ENCODE data around the gene SELENOP.
A peak's percentile ranks its signal among the peaks of the same experiment; 100 is the strongest.

SELENOP gene

DNA sequence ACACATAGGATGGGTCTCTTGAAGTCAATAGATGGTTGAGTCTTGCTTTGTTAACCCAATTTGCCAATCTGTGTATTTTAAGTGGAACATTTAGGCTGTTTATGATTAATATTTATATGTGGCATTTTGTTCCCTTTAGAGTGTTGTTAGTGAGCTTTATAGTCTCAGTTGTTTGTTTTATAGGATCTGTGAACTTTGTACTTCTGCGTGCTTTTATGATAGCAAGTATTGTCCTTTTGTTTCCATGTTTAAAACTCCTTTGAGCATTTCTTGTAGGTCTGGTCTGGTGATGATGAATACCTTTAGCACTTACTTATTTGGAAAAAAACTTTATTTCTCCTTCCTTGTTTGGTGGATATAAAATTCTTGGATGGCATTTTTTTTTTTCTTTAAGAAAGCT lies 23.8 kb downstream of the SELENOP start:
- DNase-seq, result no peak

DNA sequence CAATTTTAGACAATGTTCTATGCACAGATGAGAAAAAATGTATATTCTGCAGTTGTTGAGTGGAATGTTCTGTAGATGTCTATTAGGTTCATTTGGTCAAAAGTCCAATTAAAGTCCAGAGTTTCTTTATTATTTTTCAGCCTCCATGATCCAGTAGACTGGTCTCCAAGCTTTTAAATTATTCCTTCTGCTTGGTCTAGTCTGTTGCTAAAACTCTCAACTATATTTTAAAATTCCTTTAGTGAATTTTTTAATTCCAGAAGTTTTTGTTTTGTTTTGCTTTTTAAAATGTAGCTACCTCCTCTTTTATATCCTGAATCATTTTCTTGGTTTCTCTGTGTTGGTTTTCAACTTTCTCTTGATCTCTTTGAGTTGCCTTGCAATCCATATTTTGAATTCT lies 24.6 kb downstream of the SELENOP start:
- DNase-seq, result no peak

DNA sequence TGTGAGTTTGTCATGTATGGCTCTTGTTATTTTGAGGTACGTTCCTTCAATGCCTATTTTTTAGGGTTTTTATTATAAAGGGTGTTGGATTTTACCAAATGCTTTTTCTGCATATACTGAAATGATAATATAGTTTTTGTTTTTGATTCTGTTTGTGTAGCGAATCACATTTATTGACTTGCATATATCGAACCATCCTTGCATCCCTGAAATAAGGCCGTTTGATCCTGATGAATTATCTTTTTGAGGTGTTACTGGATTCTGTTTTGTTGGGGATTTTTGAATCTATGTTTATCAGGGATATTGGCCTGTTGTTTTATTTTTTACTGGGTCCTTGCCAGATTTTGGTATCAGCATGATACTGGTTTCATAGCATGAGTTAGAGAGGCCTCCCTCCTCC lies 25.9 kb downstream of the SELENOP start:
- no peak for DNase-seq

DNA sequence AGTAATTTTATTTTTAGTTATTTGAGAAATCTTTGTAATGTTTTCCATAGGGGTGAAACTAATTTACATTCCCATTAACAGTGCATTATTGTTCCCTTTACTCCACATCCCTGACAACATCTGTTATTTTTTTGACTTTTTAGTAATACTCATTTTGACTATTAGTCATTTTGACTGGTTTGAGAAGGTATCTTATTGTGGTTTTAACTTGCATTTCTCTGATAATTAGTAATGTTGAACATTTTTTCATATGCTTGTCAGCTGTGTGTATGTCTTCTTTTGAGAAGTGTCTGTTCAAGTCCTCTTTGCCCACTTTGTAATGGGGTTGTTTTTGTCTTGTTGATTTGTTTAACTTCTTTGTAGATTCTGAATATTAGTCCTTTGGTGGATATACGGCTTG lies 27.6 kb downstream of the SELENOP start:
- peak; percentile 15 for DNase-seq

DNA sequence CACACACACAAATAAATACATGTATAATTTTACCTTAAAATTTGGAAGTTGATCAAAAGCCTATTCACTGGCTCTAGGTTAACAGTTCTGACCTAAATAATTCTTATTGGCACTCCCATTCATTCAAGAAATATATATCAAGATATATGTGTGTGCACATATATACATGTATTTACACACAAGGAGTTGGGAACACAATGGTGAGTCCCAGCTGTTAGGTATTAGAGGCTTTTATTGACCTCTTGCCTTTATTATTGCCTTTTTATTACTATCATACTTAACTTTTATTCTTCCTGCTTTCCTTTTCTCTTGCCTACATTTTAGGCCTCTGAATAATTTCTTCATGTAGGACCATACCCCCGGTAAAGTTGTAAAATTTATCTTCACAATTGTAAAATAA lies 30.1 kb downstream of the SELENOP start:
- no peak for DNase-seq

DNA sequence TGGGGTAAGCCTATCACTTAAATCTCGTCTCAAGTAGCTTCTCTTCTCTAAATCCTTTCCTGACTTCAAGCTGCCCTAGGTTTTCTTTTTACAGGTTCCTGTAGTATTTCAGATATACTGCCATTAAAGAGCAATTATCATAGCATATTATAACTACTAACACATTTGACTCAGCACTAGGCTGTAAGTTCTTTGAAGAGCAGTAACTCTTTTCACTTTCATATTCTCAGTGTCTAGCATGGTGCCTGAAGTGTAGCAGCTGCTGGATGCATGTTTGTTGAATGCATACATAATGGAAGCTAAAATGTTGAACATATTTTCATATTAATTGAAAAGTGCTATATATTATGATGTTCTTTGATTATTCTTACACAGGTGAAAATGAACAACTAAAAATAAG lies 32.6 kb downstream of the SELENOP start:
- no peak for DNase-seq

DNA sequence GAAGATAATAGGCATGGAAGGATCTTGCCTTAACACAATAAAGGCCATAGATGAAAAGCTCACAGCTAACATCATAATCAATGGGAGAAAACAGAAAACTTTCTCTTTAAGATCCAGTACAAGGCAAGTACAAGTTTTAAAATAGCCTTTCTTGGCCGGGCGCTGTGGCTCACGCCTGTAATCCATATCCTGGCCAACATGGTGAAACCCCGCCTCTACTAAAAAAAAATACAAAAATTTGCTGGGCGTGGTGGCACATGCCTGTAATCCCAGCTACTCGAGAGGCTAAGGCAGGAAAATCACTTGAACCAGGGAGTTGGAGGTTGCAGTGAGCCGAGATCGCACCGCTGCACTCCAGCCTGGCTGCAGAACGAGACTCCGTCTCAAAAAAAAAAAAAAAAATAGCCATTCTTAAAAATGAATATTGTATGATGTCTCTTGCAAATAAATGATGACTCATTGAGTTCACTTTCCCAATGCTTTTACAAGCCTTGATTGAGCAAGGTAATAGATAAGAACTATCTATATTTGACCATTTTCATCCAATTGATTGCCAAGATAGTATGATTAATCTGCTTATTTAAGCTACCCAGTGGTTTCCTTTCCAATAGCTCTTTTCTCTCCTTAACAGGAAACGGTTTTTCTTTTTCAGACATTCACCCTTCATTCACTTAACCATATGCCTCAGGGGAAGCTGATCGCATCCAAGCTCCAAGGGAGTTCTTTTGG lies 39.3 kb downstream of the SELENOP start:
- DNase-seq, result peak; percentile 1

DNA sequence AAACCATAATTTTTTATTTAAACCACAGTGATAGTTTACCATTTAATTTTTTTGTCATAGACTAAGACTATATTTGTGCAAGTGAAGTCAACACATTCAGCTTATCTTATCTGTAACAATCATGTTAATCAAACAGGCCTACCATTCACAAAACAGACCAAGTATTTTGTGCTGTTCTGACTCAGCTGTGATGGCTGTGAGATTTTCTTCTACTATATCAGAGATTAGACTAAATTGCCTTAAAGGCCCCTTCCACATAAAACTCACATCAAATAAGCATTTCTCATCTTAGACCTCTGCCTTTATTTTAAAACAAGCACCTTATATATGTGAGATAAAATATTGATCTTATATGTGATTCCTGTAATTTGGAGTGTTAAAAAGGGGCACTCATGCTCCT lies 41.7 kb downstream of the SELENOP start:
- DNase-seq, result no peak

DNA sequence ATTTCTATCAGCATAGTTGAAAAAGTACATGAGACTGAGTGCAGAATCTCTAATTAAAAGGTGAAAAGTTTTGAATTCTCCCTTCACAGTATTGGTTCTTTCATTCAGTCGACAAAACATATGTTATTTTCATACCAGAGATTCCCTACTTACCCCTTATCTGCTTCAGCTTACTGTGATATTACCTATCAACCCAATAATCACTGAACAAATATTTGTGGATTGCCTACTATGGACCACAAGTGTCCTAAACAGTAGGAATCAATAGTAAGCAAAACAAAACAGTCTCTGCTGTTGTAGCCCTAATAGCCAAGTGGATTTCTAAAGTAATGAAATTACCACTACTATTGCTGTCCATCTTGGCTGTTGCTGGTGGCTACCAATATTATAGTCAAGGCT lies 43.6 kb downstream of the SELENOP start:
- no peak for DNase-seq

DNA sequence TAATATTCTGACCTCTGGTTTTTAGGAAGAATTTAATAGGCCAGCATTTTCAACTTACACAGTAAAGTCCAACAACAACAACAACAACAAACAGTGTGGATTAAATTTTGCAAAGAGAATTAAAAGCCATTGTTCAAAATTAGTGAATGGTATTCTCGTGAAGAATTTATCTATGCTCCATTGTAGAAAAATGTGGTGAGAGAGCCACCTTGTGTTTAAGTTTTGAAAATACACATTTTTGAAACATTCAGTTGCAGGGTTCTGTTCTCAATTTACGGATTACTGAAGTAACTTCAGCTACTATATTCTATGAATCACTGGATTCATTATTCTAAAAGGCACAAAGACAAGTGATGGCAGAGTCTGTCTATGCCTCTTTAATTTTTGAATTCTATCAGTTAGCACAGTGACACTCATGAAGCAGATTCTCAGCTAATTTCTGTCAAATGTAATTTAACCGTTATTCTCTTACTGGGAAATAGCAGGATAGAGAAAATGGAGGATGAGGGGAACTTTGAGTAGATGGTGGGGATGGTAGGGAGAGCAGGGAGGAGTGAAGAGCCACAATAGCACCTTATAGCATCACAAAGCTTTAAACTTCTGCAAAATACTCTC lies 44.1 kb downstream of the SELENOP start:
- DNase-seq, result peak; percentile 53

DNA sequence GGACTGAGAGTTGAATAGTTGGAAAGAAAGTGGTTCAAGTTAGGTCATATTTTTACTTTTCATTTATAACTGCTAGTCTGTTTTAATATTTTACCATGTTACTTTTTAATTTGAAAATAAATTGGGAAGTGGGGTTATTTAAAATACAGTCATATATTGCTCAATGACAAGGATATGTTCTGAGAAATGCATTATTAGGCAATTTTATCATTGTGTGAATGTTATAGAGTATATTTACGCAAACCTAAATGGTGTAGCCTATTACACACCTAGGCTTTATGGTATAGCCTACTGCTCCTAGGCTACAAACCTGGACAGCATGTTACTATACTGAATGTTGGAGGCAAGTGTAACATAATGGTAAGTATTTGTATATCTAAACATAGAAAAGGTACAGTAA lies 49.9 kb downstream of the SELENOP start:
- no peak for DNase-seq

DNA sequence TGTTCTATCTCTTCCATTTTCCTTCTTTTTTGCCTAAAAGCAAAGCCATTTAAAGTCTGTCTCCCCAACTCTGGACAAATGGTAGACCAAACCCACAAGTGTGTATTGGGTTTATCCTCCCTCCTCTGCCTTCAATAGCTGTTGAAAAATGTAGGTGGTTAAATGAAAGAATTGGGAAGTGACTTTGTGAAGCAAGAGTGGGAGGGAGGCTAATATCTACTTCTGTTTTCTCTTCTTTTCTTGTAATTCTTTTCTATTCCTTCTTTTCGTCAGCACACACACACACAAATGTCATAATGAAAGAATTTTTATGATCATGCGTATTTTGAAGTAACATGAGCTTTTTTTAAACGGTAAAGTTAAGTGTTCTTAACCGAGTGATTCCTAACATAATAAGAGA lies 51.3 kb downstream of the SELENOP start:
- no peak for DNase-seq

DNA sequence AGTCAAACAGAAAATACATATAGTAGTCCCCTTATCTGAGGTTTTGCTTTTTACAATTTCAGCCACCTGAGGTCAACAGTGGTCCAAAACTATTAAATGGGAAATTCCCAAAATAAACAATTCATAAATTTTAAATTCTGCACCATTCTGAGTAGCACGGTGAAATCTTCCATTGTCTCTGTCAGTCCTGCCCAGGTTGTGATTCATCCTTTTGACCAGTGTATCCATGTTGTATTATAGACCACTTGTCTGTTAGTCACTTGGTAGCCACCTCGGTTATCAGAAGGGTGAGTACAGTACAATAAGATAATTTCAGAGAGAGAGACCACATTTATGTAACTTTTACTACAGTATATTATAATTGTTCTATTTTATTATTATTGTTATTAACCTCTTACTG lies 52.2 kb downstream of the SELENOP start:
- DNase-seq, result no peak

DNA sequence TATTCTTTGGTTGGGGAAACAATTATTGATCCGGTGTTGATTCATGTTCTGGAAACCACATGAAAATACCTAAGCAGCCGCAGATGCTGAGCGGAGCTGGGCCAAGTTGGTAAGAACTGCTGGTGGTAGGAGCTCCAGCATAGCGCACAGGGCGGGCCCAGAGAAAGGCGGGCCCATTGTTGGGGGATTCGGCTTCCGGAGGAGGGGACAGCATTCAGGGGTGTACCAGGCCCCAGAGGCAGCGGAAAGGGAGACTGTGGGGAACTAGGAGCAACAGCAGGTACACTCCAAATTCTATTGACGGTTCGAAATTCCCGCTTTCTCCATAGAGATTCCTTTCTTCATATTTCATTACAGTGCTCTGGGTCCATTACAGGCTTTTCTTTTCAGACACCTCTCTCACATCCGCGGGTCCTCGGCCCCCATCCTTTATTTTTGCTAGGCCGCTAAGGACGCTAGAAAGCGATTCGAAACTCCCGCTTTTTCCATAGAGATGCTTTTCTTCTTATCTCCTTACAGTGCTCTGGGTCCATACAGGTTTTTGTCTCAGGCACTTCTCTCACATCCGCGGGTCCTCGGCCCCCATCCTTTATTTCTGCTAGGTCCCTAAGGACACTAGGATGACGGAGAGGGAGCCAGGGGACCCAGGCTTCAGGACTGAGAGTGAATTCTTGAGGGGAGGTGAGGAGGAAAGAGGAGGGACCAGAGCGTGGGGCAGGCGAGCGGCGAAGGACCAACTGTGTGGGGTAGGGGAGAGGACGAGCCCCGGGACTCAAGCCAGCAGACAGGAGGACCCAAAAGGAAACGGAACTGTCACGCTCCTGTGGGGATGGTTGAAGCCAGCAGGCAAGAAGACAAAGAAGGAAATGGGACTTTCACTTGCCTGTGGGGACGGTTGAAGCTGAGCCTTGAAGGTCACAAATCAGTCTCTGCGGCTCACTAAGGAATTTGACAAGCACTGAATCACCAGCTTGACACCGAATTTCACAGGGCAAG lies 54.8 kb downstream of the SELENOP start, which contains the start of gene CCDC152:
TSS of gene CCDC152 (plus strand) at position 213 of the 996 bp plus-strand sequence. CDS start 2,304 bp downstream, outside the sequence.
- DNase-seq, result peak; percentile 66

DNA sequence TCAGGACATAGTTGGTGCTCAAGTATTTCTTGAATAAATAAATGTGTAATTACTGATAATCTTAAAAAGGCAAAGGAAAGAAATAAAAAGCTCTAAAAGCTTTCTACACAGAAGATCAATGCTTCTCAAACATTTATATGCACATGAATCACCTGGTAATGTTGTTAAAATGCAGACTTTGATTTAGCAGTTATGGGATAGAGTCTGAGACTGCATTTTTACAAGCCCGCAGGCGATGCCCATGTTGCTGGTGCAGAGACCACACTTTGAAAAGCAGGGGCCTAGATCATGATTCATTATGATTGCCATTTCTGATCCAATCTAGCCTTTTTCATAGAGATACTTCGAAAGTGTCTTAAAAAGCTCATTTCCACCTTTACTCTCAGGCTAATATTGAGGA lies 58.6 kb downstream of the SELENOP start:
- DNase-seq, result no peak

DNA sequence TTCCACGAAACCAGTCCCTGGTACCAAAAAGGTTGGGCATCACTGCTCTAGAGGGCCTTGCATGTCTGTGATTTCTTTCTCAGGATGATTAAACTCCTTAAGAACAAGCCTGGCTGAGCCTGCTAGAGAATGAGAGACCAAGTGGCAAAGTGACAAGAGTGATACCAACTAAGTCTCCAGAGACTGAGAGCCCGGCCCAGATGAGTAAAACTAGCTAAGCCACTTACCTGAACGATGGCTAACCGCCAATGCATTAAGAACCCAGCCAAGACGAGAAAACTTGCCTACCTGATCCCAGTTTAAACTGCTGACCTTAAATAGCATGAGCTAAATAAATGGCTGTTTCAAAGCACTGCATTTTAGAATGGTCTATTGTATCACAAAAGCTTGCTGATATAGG lies 60.6 kb downstream of the SELENOP start:
- no peak for DNase-seq

DNA sequence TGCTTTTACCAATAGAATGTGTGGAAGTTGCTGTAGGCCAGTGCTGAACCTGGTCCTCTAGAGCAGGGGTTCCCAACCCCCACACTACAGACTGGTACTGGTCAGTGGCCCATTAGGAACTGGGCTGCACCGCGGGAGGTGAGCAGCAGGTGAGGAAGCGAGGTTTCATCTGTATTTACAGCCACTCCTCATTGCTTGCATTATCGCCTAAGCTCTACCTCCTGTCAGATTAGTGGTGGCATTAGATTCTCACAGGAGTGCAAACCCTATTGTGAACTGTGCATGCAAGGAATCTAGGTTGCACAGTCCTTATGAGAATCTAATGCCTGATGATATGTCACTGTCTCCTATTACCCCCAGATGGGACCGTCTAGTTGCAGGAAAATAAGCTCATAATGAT lies 61.2 kb downstream of the SELENOP start:
- no peak for DNase-seq
